Muscle layer of duodenum (tissue), 2 donors: Measurements from ENCODE around the gene SNX14.

ENCODE experiments used
- H3K27ac ChIP-seq: one replicate; pipeline ENCODE4 v1.7.0; 2013; ENCODE audit warnings: mild to moderate bottlenecking, low read length
- H3K27me3 ChIP-seq: one replicate; pipeline ENCODE4 v1.7.0; 2013; ENCODE audit warnings: low read depth, mild to moderate bottlenecking, control low read depth, low read length
- H3K36me3 ChIP-seq, 2 donors: one replicate each; pipeline ENCODE4 v1.7.0; 2013; ENCODE audit warnings: low read length in 2 of 2, control low read depth in 1 of 2, mild to moderate bottlenecking in 1 of 2; ENCODE audit not compliant: insufficient read depth in 2 of 2, control insufficient read depth in 1 of 2
- H3K4me1 ChIP-seq, 2 donors: one replicate each; pipeline ENCODE4 v1.7.0; 2013; ENCODE audit warnings: low read length in 2 of 2, mild to moderate bottlenecking in 2 of 2, control low read depth in 1 of 2, moderate library complexity in 1 of 2; ENCODE audit not compliant: insufficient read depth in 2 of 2, control insufficient read depth in 1 of 2
- H3K4me3 ChIP-seq, 2 donors: one replicate each; pipeline ENCODE4 v1.7.0; 2013; ENCODE audit warnings: low read length in 2 of 2, low read depth in 1 of 2, mild to moderate bottlenecking in 1 of 2
- H3K9me3 ChIP-seq, 2 donors: one replicate each; pipeline ENCODE4 v1.7.0; 2013; ENCODE audit warnings: low read length in 2 of 2, control low read depth in 1 of 2, mild to moderate bottlenecking in 1 of 2; ENCODE audit not compliant: control insufficient read depth in 1 of 2
- donor health status: healthy.

SNX14 gene

GRCh38 chr6:85473748-85474147 is 119.9 kb downstream of the SNX14 start:
- Histone ChIP-seq H3K27me3 (no peaks in the 10 kb centered on the region), H3K4me3 (no peak overlapping the region), H3K27ac (no peak overlapping the region), H3K4me1 (no peaks in the 10 kb centered on the region), H3K9me3 (peaks cover 0 to 5% of the 10 kb centered on the region in 2 donors), H3K36me3 (no peaks in the 10 kb centered on the region)

GRCh38 chr6:85472744-85473143 is 120.9 kb downstream of the SNX14 start:
- Histone ChIP-seq H3K27ac (no peak overlapping the region), H3K9me3 (peaks cover 0 to 5% of the 10 kb centered on the region in 2 donors), H3K27me3 (no peaks in the 10 kb centered on the region), H3K4me3 (no peak overlapping the region), H3K36me3 (no peaks in the 10 kb centered on the region), H3K4me1 (no peaks in the 10 kb centered on the region)

- Histone ChIP-seq H3K4me3 (no peak overlapping the region), H3K9me3 (no peaks in the 10 kb centered on the region), H3K27ac (no peak overlapping the region), H3K27me3 (no peaks in the 10 kb centered on the region), H3K36me3 (no peaks in the 10 kb centered on the region), H3K4me1 (no peaks in the 10 kb centered on the region)
Observed at GRCh38 chr6:85470023-85470410, 123.6 kb downstream of the SNX14 start.

GRCh38 chr6:85469276-85470022 is 124.2 kb downstream of the SNX14 start:
- Histone ChIP-seq H3K4me3 (no peak overlapping the region), H3K36me3 (peaks cover 0 to 2% of the 10 kb centered on the region in 2 donors), H3K27me3 (no peaks in the 10 kb centered on the region), H3K9me3 (no peaks in the 10 kb centered on the region), H3K4me1 (no peaks in the 10 kb centered on the region), H3K27ac (no peak overlapping the region)

- Histone ChIP-seq H3K36me3 (peaks cover 0 to 4% of the 10 kb centered on the region in 2 donors), H3K4me1 (no peaks in the 10 kb centered on the region), H3K27ac (no peak overlapping the region), H3K4me3 (no peak overlapping the region), H3K9me3 (no peaks in the 10 kb centered on the region), H3K27me3 (no peaks in the 10 kb centered on the region)
Observed at GRCh38 chr6:85468326-85468725, 125.3 kb downstream of the SNX14 start.

- peaks cover 0 to 4% of the 10 kb centered on the region in 2 donors for H3K36me3 ChIP-seq
- no peaks in the 10 kb centered on the region for H3K27me3 ChIP-seq
- no peaks in the 10 kb centered on the region for H3K9me3 ChIP-seq
- no peak overlapping the region for H3K4me3 ChIP-seq
- H3K27ac ChIP-seq, result no peak overlapping the region
- peaks cover 0 to 14% of the 10 kb centered on the region in 2 donors for H3K4me1 ChIP-seq
Observed at GRCh38 chr6:85465762-85466161, 127.9 kb downstream of the SNX14 start.

GRCh38 chr6:85464722-85465150 is 128.9 kb downstream of the SNX14 start:
- Histone ChIP-seq H3K9me3 (no peaks in the 10 kb centered on the region), H3K27me3 (no peaks in the 10 kb centered on the region), H3K27ac (no peak overlapping the region), H3K4me3 (no peak overlapping the region), H3K36me3 (peaks cover 0 to 4% of the 10 kb centered on the region in 2 donors), H3K4me1 (peaks cover 0 to 22% of the 10 kb centered on the region in 2 donors)

GRCh38 chr6:85464260-85464644 is 129.4 kb downstream of the SNX14 start:
- Histone ChIP-seq H3K36me3 (peaks cover 0 to 4% of the 10 kb centered on the region in 2 donors), H3K27ac (no peak overlapping the region), H3K9me3 (no peaks in the 10 kb centered on the region), H3K4me3 (no peak overlapping the region), H3K27me3 (no peaks in the 10 kb centered on the region), H3K4me1 (peaks cover 0 to 22% of the 10 kb centered on the region in 2 donors)

GRCh38 chr6:85463621-85464259 is 129.9 kb downstream of the SNX14 start:
- H3K27ac ChIP-seq, result no peak overlapping the region
- peaks cover 0 to 27% of the 10 kb centered on the region in 2 donors for H3K4me1 ChIP-seq
- H3K36me3 ChIP-seq, result peaks cover 0 to 4% of the 10 kb centered on the region in 2 donors
- H3K9me3 ChIP-seq, result no peaks in the 10 kb centered on the region
- no peak overlapping the region for H3K4me3 ChIP-seq
- no peaks in the 10 kb centered on the region for H3K27me3 ChIP-seq

- H3K27me3 ChIP-seq, result no peaks in the 10 kb centered on the region
- no peaks in the 10 kb centered on the region for H3K9me3 ChIP-seq
- H3K4me3 ChIP-seq, result no peak overlapping the region
- peaks cover 0 to 4% of the 10 kb centered on the region in 2 donors for H3K36me3 ChIP-seq
- no peak overlapping the region for H3K27ac ChIP-seq
- H3K4me1 ChIP-seq, result peaks cover 0 to 32% of the 10 kb centered on the region in 2 donors
Observed at GRCh38 chr6:85462673-85463072, 131.0 kb downstream of the SNX14 start.

GRCh38 chr6:85461798-85462170 is 131.9 kb downstream of the SNX14 start:
- H3K4me1 ChIP-seq, result peaks cover 0 to 32% of the 10 kb centered on the region in 2 donors
- H3K9me3 ChIP-seq, result no peaks in the 10 kb centered on the region
- peaks cover 0 to 4% of the 10 kb centered on the region in 2 donors for H3K36me3 ChIP-seq
- H3K27ac ChIP-seq, result peak overlapping the region; percentile 17
- H3K4me3 ChIP-seq, result no peak overlapping the region
- H3K27me3 ChIP-seq, result no peaks in the 10 kb centered on the region
